GM21447 (cell line): ENCODE results near the gene FAM90A1.
"Not testable (repeated sequence)": the region's sequence is repeated elsewhere in the genome, so short reads cannot be mapped to it uniquely, and the experiment has no call there.

Source experiments
- ATAC-seq: cut with Tn5 transposase; IDR thresholded peaks from one replicate; pipeline ENCODE4 v1.9.1; 2021; ENCODE audit not compliant: unreplicated experiment

The FAM90A1 gene

GRCh38 chr12:8226992-8227731 is at the start of gene FAM90A1:
Gene FAM90A1 (minus strand): TSS chr12:8227618. CDS start chr12:8224832, 2,786 bp downstream.
- not testable (repeated sequence) for ATAC-seq

- ATAC-seq = not testable (repeated sequence)
Measured at GRCh38 chr12:8276397-8276796, 49.0 kb upstream of the FAM90A1 start.

GRCh38 chr12:8266706-8267105 is 39.3 kb upstream of the FAM90A1 start:
- ATAC-seq = not testable (repeated sequence)

GRCh38 chr12:8264236-8264635 is 36.8 kb upstream of the FAM90A1 start:
- not testable (repeated sequence) for ATAC-seq

GRCh38 chr12:8261111-8261554 is 33.7 kb upstream of the FAM90A1 start:
- ATAC-seq = not testable (repeated sequence)

- not testable (repeated sequence) for ATAC-seq
Measured at GRCh38 chr12:8256356-8256755, 28.9 kb upstream of the FAM90A1 start.

GRCh38 chr12:8254705-8255104 is 27.3 kb upstream of the FAM90A1 start:
- ATAC-seq = not testable (repeated sequence)

GRCh38 chr12:8252056-8252818 is 24.8 kb upstream of the FAM90A1 start:
- not testable (repeated sequence) for ATAC-seq

GRCh38 chr12:8251616-8252015 is 24.2 kb upstream of the FAM90A1 start:
- ATAC-seq = not testable (repeated sequence)

GRCh38 chr12:8246941-8247535 is 19.6 kb upstream of the FAM90A1 start:
- ATAC-seq = not testable (repeated sequence)

- not testable (repeated sequence) for ATAC-seq
Measured at GRCh38 chr12:8243682-8244161, 16.3 kb upstream of the FAM90A1 start.

GRCh38 chr12:8242880-8243681 is 15.7 kb upstream of the FAM90A1 start:
- peak; percentile 82 for ATAC-seq

GRCh38 chr12:8242622-8242879 is 15.1 kb upstream of the FAM90A1 start:
- not testable (repeated sequence) for ATAC-seq

- not testable (repeated sequence) for ATAC-seq
Measured at GRCh38 chr12:8241917-8242621, 14.7 kb upstream of the FAM90A1 start.

- not testable (repeated sequence) for ATAC-seq
Measured at GRCh38 chr12:8240340-8241114, 13.1 kb upstream of the FAM90A1 start.

- ATAC-seq = not testable (repeated sequence)
Measured at GRCh38 chr12:8237031-8237430, 9.6 kb upstream of the FAM90A1 start.

- not testable (repeated sequence) for ATAC-seq
Measured at GRCh38 chr12:8235316-8236157, 8.1 kb upstream of the FAM90A1 start.

GRCh38 chr12:8234746-8235145 is 7.3 kb upstream of the FAM90A1 start:
- not testable (repeated sequence) for ATAC-seq
